PC-3 (cell line): ENCODE data around the gene HEATR5B. TPM values are rescaled to one million over a fixed set of nuclear protein-coding genes. Genes with fewer than 3 reads are reported as not detected.

Source experiments
- ATAC-seq: fragments of 200-7000 bp; cut with Tn5 transposase; 2 replicates; pipeline ENCODE4 v1.9.1; 2020; ENCODE audit warnings: mild to moderate bottlenecking, moderate library complexity
- BruUV-seq: library from RNA; stranded (reverse); fragments of 400-500 nt; replicated peaks from 2 replicates; lab custom pipeline; 2021; lab: Mats Ljungman, UMichigan
- CTCF ChIA-PET: fragments of 300-600 bp; sonication (Branson Sonifier 250); formaldehyde crosslinking; loops from one replicate; lab custom pipeline; 2022; ENCODE audit warnings: antibody characterized with exemption; lab: Charles Lee
- POLR2A ChIA-PET: fragments of 300-600 bp; sonication (Branson Sonifier 250); formaldehyde crosslinking; loops from one replicate; lab custom pipeline; 2022; ENCODE audit warnings: antibody characterized with exemption; ENCODE audit not compliant: unreplicated experiment; lab: Charles Lee
- DNase-seq: peaks from one replicate; pipeline ENCODE4 v3.0.0-alpha.2; 2015
- H2AFZ ChIP-seq: fragments of 300-600 bp; sonication (generic); 2 replicates; pipeline ENCODE4 v1.6.0; 2016; ENCODE audit warnings: antibody characterized with exemption, low read length
- H3F3A ChIP-seq: fragments of 300-600 bp; sonication (generic); one replicate; pipeline ENCODE4 v1.6.0; 2017; ENCODE audit warnings: antibody characterized with exemption, low read length, control low read depth, mild to moderate bottlenecking; ENCODE audit not compliant: unreplicated experiment
- H3K27ac ChIP-seq: fragments of 300-600 bp; sonication (generic); 2 replicates; pipeline ENCODE4 v1.5.1; 2016; ENCODE audit warnings: mild to moderate bottlenecking, low read length
- H3K27me3 ChIP-seq: fragments of 300-600 bp; sonication (generic); 2 replicates; pipeline ENCODE4 v1.6.1; 2016; ENCODE audit warnings: low read length, mixed read lengths
- H3K36me3 ChIP-seq: fragments of 300-600 bp; sonication (generic); 2 replicates; pipeline ENCODE4 v1.6.1; 2016; ENCODE audit warnings: low read depth, mixed run types, low read length, mixed read lengths
- H3K4me1 ChIP-seq: fragments of 300-600 bp; sonication (generic); 2 replicates; pipeline ENCODE4 v1.5.1; 2016; ENCODE audit warnings: low read length; ENCODE audit not compliant: insufficient read depth
- H3K4me2 ChIP-seq: fragments of 300-600 bp; sonication (generic); 2 replicates; pipeline ENCODE4 v1.6.0; 2016; ENCODE audit warnings: low read length
- H3K4me3 ChIP-seq: fragments of 300-600 bp; sonication (generic); 2 replicates; pipeline ENCODE4 v1.5.1; 2016; ENCODE audit warnings: mild to moderate bottlenecking, low read length, mixed read lengths
- H3K79me2 ChIP-seq: fragments of 300-600 bp; sonication (generic); 2 replicates; pipeline ENCODE4 v1.6.1; 2017; ENCODE audit warnings: low read length, mixed read lengths
- H3K9ac ChIP-seq: fragments of 300-600 bp; sonication (generic); 2 replicates; pipeline ENCODE4 v1.6.0; 2016; ENCODE audit warnings: mild to moderate bottlenecking, low read length
- H3K9me2 ChIP-seq: fragments of 300-600 bp; sonication (generic); replicated peaks from 2 replicates; pipeline ENCODE4 v1.6.1; 2016; ENCODE audit warnings: mixed run types, low read length, mixed read lengths
- H3K9me3 ChIP-seq: fragments of 300-600 bp; sonication (generic); 2 replicates; pipeline ENCODE4 v1.6.1; 2016; ENCODE audit warnings: low read length, mixed read lengths
- H4K20me1 ChIP-seq: fragments of 300-600 bp; sonication (generic); 2 replicates; pipeline ENCODE4 v1.6.1; 2016; ENCODE audit warnings: low read length, mixed read lengths
- CTCF ChIP-seq: fragments of 300-600 bp; sonication (generic); conservative IDR thresholded peaks from 2 replicates; pipeline ENCODE4 v1.5.1; 2017; ENCODE audit warnings: antibody characterized with exemption, low read depth, mild to moderate bottlenecking, low read length
- EZH2 ChIP-seq: fragments of 300-600 bp; sonication (generic); IDR thresholded peaks from one replicate; pipeline ENCODE4 v1.6.1; 2017; ENCODE audit warnings: antibody characterized with exemption, mild to moderate bottlenecking, low read length; ENCODE audit not compliant: unreplicated experiment
- EZH2phosphoT487 ChIP-seq: fragments of 300-600 bp; sonication (generic); IDR thresholded peaks from 2 replicates; pipeline ENCODE4 v1.6.1; 2018; ENCODE audit warnings: mild to moderate bottlenecking, antibody characterized with exemption, low read length, borderline replicate concordance
- intact Hi-C: fragments of 100-400 bp; cut with micrococcal nuclease; formaldehyde crosslinking; loops from 2 replicates; pipeline ENCODE4 v1.9.0; 2023
- total RNA-seq: library from RNA; depleted of rRNA; stranded (reverse); fragments of >200 nt; gene quantifications from 2 replicates; pipeline ENCODE4 v1.2.3, GENCODE V29; 2014

HEATR5B gene
- total RNA-seq, 1 experiment from 2014 or later, result 13.0 TPM

DNA sequence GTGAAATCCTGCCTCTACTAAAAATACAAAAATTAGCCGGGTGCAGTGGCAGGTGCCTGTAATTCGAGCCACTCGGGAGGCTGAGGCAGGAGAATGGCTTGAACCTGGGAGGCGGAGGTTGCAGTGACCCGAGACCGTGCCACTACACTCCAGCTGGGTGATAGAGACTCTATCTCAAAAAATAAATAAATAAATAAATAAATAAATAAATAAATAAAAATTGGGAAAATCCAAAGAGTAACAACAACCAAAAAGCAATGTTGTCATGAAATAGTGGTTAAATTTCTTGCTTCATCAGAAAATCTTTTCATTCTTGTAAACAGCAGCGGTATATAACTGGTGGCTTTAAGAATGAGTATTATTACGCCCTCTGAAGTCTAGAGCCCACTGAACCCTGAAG is 54.4 kb downstream of the HEATR5B start:
- Histone ChIP-seq H3F3A (no peaks in the 10 kb centered on the region), H4K20me1 (no peaks in the 10 kb centered on the region), H3K4me1 (no peaks in the 10 kb centered on the region), H3K9me3 (no peaks in the 10 kb centered on the region), H3K4me2 (no peak overlapping the region), H2AFZ (no peak overlapping the region), H3K27ac (no peak overlapping the region), H3K36me3 (peaks cover 13% of the 10 kb centered on the region), H3K79me2 (no peaks in the 10 kb centered on the region), H3K9me2 (no peaks in the 10 kb centered on the region), H3K9ac (no peak overlapping the region), H3K4me3 (no peak overlapping the region), H3K27me3 (no peaks in the 10 kb centered on the region)
- CTCF ChIA-PET, result no interaction called here
- POLR2A ChIA-PET, result no interaction called here
- no peak for TF ChIP-seq EZH2phosphoT487
- TF ChIP-seq CTCF, result no peak
- no peak for TF ChIP-seq EZH2
- no peak for DNase-seq
- BruUV-seq, result no TSS peak
- intact Hi-C loops, result no loop called here
- no peak for ATAC-seq

DNA sequence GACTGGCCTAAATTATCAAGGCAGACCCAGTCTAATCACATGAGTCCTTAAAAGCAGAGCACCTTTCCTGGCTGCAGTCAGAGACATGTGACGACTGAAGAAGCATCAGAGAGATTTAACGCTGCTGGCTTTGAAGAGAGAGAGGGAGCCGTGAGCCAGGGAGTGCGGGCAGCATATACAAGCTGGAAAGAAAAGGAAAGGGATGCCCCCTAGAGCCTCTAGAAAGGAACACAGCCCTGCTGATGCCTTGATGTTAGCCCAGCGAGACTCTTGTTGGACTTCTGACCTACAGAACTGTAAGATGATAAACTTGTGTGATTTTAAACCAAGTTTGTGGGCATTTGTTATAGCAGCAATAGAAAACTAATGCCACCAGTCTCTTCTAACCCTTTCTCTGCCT is 58.1 kb downstream of the HEATR5B start:
- no peaks in the 10 kb centered on the region for H3K27me3 ChIP-seq
- H2AFZ ChIP-seq, result no peak overlapping the region
- H3K36me3 ChIP-seq, result peaks cover 17% of the 10 kb centered on the region
- no peaks in the 10 kb centered on the region for H4K20me1 ChIP-seq
- no peaks in the 10 kb centered on the region for H3K9me3 ChIP-seq
- ChIA-PET CTCF (no interaction called here), POLR2A (no interaction called here)
- no peaks in the 10 kb centered on the region for H3K79me2 ChIP-seq
- ATAC-seq (peak; percentile 64; the same call in 1 of the 2 replicates), DNase-seq (peak; percentile 25)
- no peaks in the 10 kb centered on the region for H3K9me2 ChIP-seq
- TF ChIP-seq EZH2 (no peak), EZH2phosphoT487 (no peak), CTCF (peak; percentile 43; the same call in 1 of the 2 replicates)
- no peak overlapping the region for H3K27ac ChIP-seq
- no peak overlapping the region for H3K9ac ChIP-seq
- H3K4me3 ChIP-seq, result no peak overlapping the region
- no peaks in the 10 kb centered on the region for H3F3A ChIP-seq
- no peak overlapping the region for H3K4me2 ChIP-seq
- no TSS peak for BruUV-seq
- no peaks in the 10 kb centered on the region for H3K4me1 ChIP-seq
- intact Hi-C loops, result no loop called here

GRCh38 chr2:37020887-37021796 is 63.0 kb downstream of the HEATR5B start:
- no peaks in the 10 kb centered on the region for H3K27me3 ChIP-seq
- TF ChIP-seq EZH2, result no peak
- no peak for TF ChIP-seq CTCF
- no peak for TF ChIP-seq EZH2phosphoT487
- no peaks in the 10 kb centered on the region for H3K4me1 ChIP-seq
- H3K79me2 ChIP-seq, result no peaks in the 10 kb centered on the region
- H3K4me3 ChIP-seq, result no peak overlapping the region
- H3K36me3 ChIP-seq, result peaks cover 21% of the 10 kb centered on the region; the same call in 1 of the 2 replicates
- H2AFZ ChIP-seq, result no peak overlapping the region
- ChIA-PET POLR2A (interaction anchor here (0.5 kb wide), 1 partner anchor 151 kb away, joined by 4 read pairs; no protein-coding TSS in a partner anchor), CTCF (interaction anchor here (0.6 kb wide), 1 partner anchor 236 kb away, joined by 3 read pairs; no protein-coding TSS in a partner anchor)
- intact Hi-C loops, result no loop called here
- H3K9me3 ChIP-seq, result no peaks in the 10 kb centered on the region
- no peak overlapping the region for H3K27ac ChIP-seq
- no peaks in the 10 kb centered on the region for H4K20me1 ChIP-seq
- no peak overlapping the region for H3K4me2 ChIP-seq
- no peak for ATAC-seq
- DNase-seq, result no peak
- no peaks in the 10 kb centered on the region for H3K9me2 ChIP-seq
- no TSS peak for BruUV-seq
- H3K9ac ChIP-seq, result no peak overlapping the region
- no peaks in the 10 kb centered on the region for H3F3A ChIP-seq
